ENCODE measurements around the gene RNF207. TPM values are rescaled to one million over a fixed set of nuclear protein-coding genes. Genes with fewer than 3 reads are reported as not detected.

Gene RNF207
- total and polyA plus RNA-seq, 2 of the 8 experiments (the other 6 are each of a cell fraction or from before 2014, with no cell fraction given), result 3.9 to 5.4 TPM

DNA sequence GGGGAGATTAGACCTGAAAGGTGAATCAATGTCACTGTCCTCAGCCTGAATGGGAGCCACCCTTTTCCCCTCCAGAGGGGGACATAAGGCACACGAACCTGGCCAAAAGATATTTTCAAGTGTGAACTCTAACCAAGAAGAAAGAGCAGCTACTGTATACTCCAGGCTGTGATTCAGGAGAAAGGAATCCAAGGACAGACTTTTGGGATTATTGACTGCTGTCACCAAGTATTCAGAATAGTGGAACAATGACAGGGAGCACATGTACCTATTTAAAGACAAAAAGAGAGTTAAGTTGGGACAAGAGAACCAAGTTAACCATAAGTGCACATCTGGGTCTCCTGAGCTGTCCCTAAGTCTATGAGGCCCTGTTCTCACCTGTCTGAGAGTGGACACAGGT, 27.5 kb downstream of the RNF207 start:
- FAIRE-seq (no peak), DNase-seq (ENCODE audit: low read depth in 1 of 2, low spot score in 2 of 2) (no peak)
- Histone ChIP-seq H3K56ac (replicated peaks; ENCODE audit: insufficient read length, low read depth, low read length) (no peak overlapping the region), H2AFZ (ENCODE audit: low read length) (no peak overlapping the region), H4K91ac (replicated peaks; ENCODE audit: insufficient read length, low read length) (no peak overlapping the region), H2BK120ac (replicated peaks; ENCODE audit: low read depth, low read length) (no peak overlapping the region), H3K23me2 (ENCODE audit: low read depth, low read length) (no peaks in the 10 kb centered on the region), H4K5ac (ENCODE audit: insufficient read length, low read depth, low read length) (no peak overlapping the region), H3K4me3 (ENCODE audit: extremely low read depth in 1 of 4, insufficient read depth in 2 of 4, low read depth in 3 of 4, low read length in 4 of 4) (no peak overlapping the region), H3K27me3 (replicated peaks in 1 of 4; ENCODE audit: control insufficient read depth in 3 of 4, extremely low read depth in 1 of 4, insufficient read depth in 3 of 4, low read length in 3 of 4) (no peaks in the 10 kb centered on the region), H3K79me2 (ENCODE audit: control insufficient read depth in 1 of 2, insufficient read depth in 2 of 2, low read length in 2 of 2) (peaks cover 6 to 40% of the 10 kb centered on the region in 2 experiments), H3K4ac (replicated peaks; ENCODE audit: insufficient read length, low read depth, low read length) (no peak overlapping the region), H3K14ac (ENCODE audit: insufficient read length) (no peak overlapping the region), H3K9me3 (ENCODE audit: insufficient read depth in 2 of 2, low read depth in 1 of 2, low read length in 1 of 2) (no peaks in the 10 kb centered on the region), H2BK20ac (ENCODE audit: low read length) (no peak overlapping the region), H3K4me2 (ENCODE audit: insufficient read depth in 1 of 2, low read depth in 2 of 2, low read length in 2 of 2) (no peak overlapping the region), H3K36me3 (ENCODE audit: control insufficient read depth in 2 of 4, insufficient read depth in 4 of 4, low read length in 3 of 4) (peaks cover 13 to 49% (median 32%) of the 10 kb centered on the region in 4 experiments; a peak in 6 of 8 replicates), H3K18ac (ENCODE audit: extremely low read depth, low read length) (no peak overlapping the region), H3K27ac (ENCODE audit: low read depth, low read length) (no peak overlapping the region), H3K79me1 (ENCODE audit: low read depth, low read length) (peaks cover 10% of the 10 kb centered on the region), H2AK5ac (ENCODE audit: low read depth, low read length) (no peak overlapping the region), H2BK12ac (ENCODE audit: low read depth, low read length) (no peak overlapping the region), H3K9ac (replicated peaks in 1 of 4; ENCODE audit: extremely low read depth in 1 of 4, low read depth in 3 of 4, low read length in 3 of 4) (no peak overlapping the region), H2BK15ac (ENCODE audit: low read length) (no peak overlapping the region), H3K4me1 (replicated peaks in 1 of 4; ENCODE audit: control insufficient read depth in 3 of 4, insufficient read depth in 4 of 4, low read length in 3 of 4) (peaks cover 0 to 14% (median 10%) of the 10 kb centered on the region in 4 experiments; a peak in 5 of 7 replicates), H4K8ac (ENCODE audit: extremely low read depth, insufficient read depth, low read length) (no peak overlapping the region), H3K23ac (ENCODE audit: insufficient read length) (no peak overlapping the region), H2BK5ac (ENCODE audit: low read depth, low read length) (no peak overlapping the region), H4K20me1 (replicated peaks in 1 of 2; ENCODE audit: control insufficient read depth in 1 of 2, insufficient read depth in 2 of 2, low read length in 2 of 2) (peaks cover 12 to 13% of the 10 kb centered on the region in 2 experiments)
- ChIA-PET POLR2A (ENCODE audit: partially characterized antibody) (interaction anchor here (1.0 to 2.8 kb wide), 5 partner anchors 10 to 27 kb away, joined by 3 to 12 read pairs (median 4); partner anchors contain the start of gene RNF207), CTCF (ENCODE audit: partially characterized antibody) (interaction anchor here (0.8 to 1.2 kb wide), 3 partner anchors 9 to 28 kb away, joined by 3 to 4 read pairs (median 4); no protein-coding TSS in a partner anchor)
- 80% methylated on average over 1 of the region's 1 CpG; no CpG with 5 or more reads in 1 of the 2 experiments for WGBS, 2 experiments (ENCODE audit: extremely low coverage in 1 of 2, insufficient coverage in 1 of 2, insufficient read length in 1 of 2, insufficient replicate concordance in 2 of 2, low coverage in 1 of 2, low lambda C conversion rate in 2 of 2, missing lambda C conversion rate in 1 of 2)
- no peak for TF ChIP-seq SP4 (IDR thresholded peaks at IDR 0.05; ENCODE audit: low read length)
- no peak for TF ChIP-seq CREB1 (IDR thresholded peaks at IDR 0.05)
- no peak for TF ChIP-seq SIRT6 (IDR thresholded peaks at IDR 0.05; ENCODE audit: low read length)
- TF ChIP-seq, protein P1, sequence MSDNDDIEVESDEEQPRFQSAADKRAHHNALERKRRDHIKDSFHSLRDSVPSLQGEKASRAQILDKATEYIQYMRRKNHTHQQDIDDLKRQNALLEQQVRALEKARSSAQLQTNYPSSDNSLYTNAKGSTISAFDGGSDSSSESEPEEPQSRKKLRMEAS (IDR thresholded peaks at IDR 0.05), result no peak
- TF ChIP-seq SAP30 (IDR thresholded peaks at IDR 0.05; ENCODE audit: insufficient read depth, insufficient replicate concordance, low read length), result no peak
- TF ChIP-seq ZNF274 (IDR thresholded peaks at IDR 0.05; ENCODE audit: borderline replicate concordance, extremely low read depth, low read length), result no peak
- TF ChIP-seq EGR1 (IDR thresholded peaks at IDR 0.05; ENCODE audit: borderline replicate concordance, low read depth, low read length), result no peak
- no peak for TF ChIP-seq POLR2A (IDR thresholded peaks at IDR 0.05; ENCODE audit: control extremely low read depth in 1 of 2, low read depth in 2 of 2, low read length in 2 of 2)
- TF ChIP-seq MAFK (IDR thresholded peaks at IDR 0.05; ENCODE audit: low read depth, low read length), result no peak
- no peak for TF ChIP-seq GABPA (IDR thresholded peaks at IDR 0.05; ENCODE audit: borderline replicate concordance, insufficient read depth, low read length)
- TF ChIP-seq CHD1 (IDR thresholded peaks at IDR 0.05; ENCODE audit: low read depth, low read length), result no peak
- no peak for TF ChIP-seq TEAD4 (IDR thresholded peaks at IDR 0.05; ENCODE audit: low read depth, low read length)
